Osteoblast (primary cell): ENCODE data around the gene UBE2L3. TPM values are rescaled to one million over a fixed set of nuclear protein-coding genes. Genes with fewer than 3 reads are reported as not detected.
A peak's percentile ranks its signal among the peaks of the same experiment; 100 is the strongest.

Source experiments
- DNase-seq: peaks from one replicate; pipeline ENCODE4 v3.0.0; 2011; ENCODE audit warnings: low spot score, mixed read lengths; ENCODE audit not compliant: insufficient read length; ENCODE audit errors: missing footprints
- H2AFZ ChIP-seq: 2 replicates; pipeline ENCODE4 v1.6.0; 2011; ENCODE audit warnings: mild to moderate bottlenecking, low read length
- H3K27ac ChIP-seq: 2 replicates; pipeline ENCODE4 v1.5.1; 2011; ENCODE audit warnings: mild to moderate bottlenecking, low read depth, low read length, moderate library complexity
- H3K27me3 ChIP-seq: 2 replicates; pipeline ENCODE4 v1.6.0; 2012; ENCODE audit warnings: mild to moderate bottlenecking, control low read depth, inconsistent platforms, low read length, moderate library complexity; ENCODE audit not compliant: insufficient read depth
- H3K36me3 ChIP-seq: 2 replicates; pipeline ENCODE4 v1.5.1; 2011; ENCODE audit warnings: mild to moderate bottlenecking, low read length, control low read depth, moderate library complexity; ENCODE audit not compliant: insufficient read depth
- H3K4me1 ChIP-seq: 2 replicates; pipeline ENCODE4 v1.5.1; 2011; ENCODE audit warnings: mild to moderate bottlenecking, low read length, control low read depth, moderate library complexity; ENCODE audit not compliant: insufficient read depth
- H3K4me2 ChIP-seq: 2 replicates; pipeline ENCODE4 v1.6.0; 2011; ENCODE audit warnings: mild to moderate bottlenecking, low read length; ENCODE audit not compliant: insufficient read depth
- H3K4me3 ChIP-seq: fragments of 200-600 bp; sonication (generic); 3 replicates; pipeline ENCODE4 v1.5.1; 2012; ENCODE audit warnings: mild to moderate bottlenecking, low read length, inconsistent platforms; ENCODE audit not compliant: insufficient read depth
- H3K79me2 ChIP-seq: 2 replicates; pipeline ENCODE4 v1.6.0; 2012; ENCODE audit warnings: mild to moderate bottlenecking, low read length, control low read depth, inconsistent platforms; ENCODE audit not compliant: insufficient read depth
- H3K9me3 ChIP-seq: 2 replicates; pipeline ENCODE4 v1.5.1; 2011; ENCODE audit warnings: low read depth, low read length, control low read depth
- H4K20me1 ChIP-seq: 2 replicates; pipeline ENCODE4 v1.6.0; 2012; ENCODE audit warnings: mild to moderate bottlenecking, low read length, control low read depth; ENCODE audit not compliant: insufficient read depth
- CTCF ChIP-seq: IDR thresholded peaks from 2 replicates; pipeline ENCODE4 v1.5.1; 2011; ENCODE audit warnings: mild to moderate bottlenecking, low read depth, low read length, moderate library complexity; ENCODE audit errors: extremely low read depth
- total RNA-seq: library from RNA; depleted of rRNA; stranded (reverse); fragments of >200 nt; gene quantifications from 2 replicates; pipeline ENCODE4 v1.2.3, GENCODE V29; 2012

Gene UBE2L3
- total RNA-seq, 1 donor = 40.2 TPM

- H3K4me3 ChIP-seq = no peak overlapping the region
- no peak overlapping the region for H3K4me2 ChIP-seq
- H3K27me3 ChIP-seq = no peaks in the 10 kb centered on the region
- H3K79me2 ChIP-seq = peaks cover 86% of the 10 kb centered on the region
- H3K4me1 ChIP-seq = peaks cover 5% of the 10 kb centered on the region
- H3K9me3 ChIP-seq = no peaks in the 10 kb centered on the region
- no peak overlapping the region for H2AFZ ChIP-seq
- no peak overlapping the region for H3K27ac ChIP-seq
- H3K36me3 ChIP-seq = peaks cover 23% of the 10 kb centered on the region
- DNase-seq = no peak
- H4K20me1 ChIP-seq = peaks cover 64% of the 10 kb centered on the region
- no peak for TF ChIP-seq CTCF
Observed at GRCh38 chr22:21621025-21621424, 53.5 kb downstream of the UBE2L3 start.

GRCh38 chr22:21622011-21622918, 54.8 kb downstream of the UBE2L3 start:
- Histone ChIP-seq H3K36me3 (peaks cover 26% of the 10 kb centered on the region), H3K4me3 (no peak overlapping the region), H2AFZ (no peak overlapping the region), H3K9me3 (no peaks in the 10 kb centered on the region), H3K4me2 (no peak overlapping the region), H4K20me1 (peaks cover 70% of the 10 kb centered on the region), H3K79me2 (peaks cover 84% of the 10 kb centered on the region), H3K27ac (no peak overlapping the region), H3K27me3 (no peaks in the 10 kb centered on the region), H3K4me1 (peaks cover 5% of the 10 kb centered on the region)
- peak; percentile 69 for DNase-seq
- TF ChIP-seq CTCF = no peak

GRCh38 chr22:21622919-21623647, 55.6 kb downstream of the UBE2L3 start:
- Histone ChIP-seq H3K27ac (no peak overlapping the region), H3K79me2 (peaks cover 79% of the 10 kb centered on the region), H3K4me3 (no peak overlapping the region), H3K36me3 (peaks cover 26% of the 10 kb centered on the region), H2AFZ (no peak overlapping the region), H4K20me1 (peaks cover 69% of the 10 kb centered on the region), H3K27me3 (no peaks in the 10 kb centered on the region), H3K9me3 (no peaks in the 10 kb centered on the region), H3K4me2 (no peak overlapping the region), H3K4me1 (peaks cover 5% of the 10 kb centered on the region)
- DNase-seq = no peak
- TF ChIP-seq CTCF = no peak

GRCh38 chr22:21623648-21623970, 56.1 kb downstream of the UBE2L3 start:
- no peak overlapping the region for H2AFZ ChIP-seq
- H3K4me3 ChIP-seq = no peak overlapping the region
- H3K79me2 ChIP-seq = peaks cover 80% of the 10 kb centered on the region
- H3K36me3 ChIP-seq = peaks cover 26% of the 10 kb centered on the region
- no peaks in the 10 kb centered on the region for H3K9me3 ChIP-seq
- DNase-seq = no peak
- H3K27ac ChIP-seq = peak overlapping the region; percentile 37
- no peak overlapping the region for H3K4me2 ChIP-seq
- H3K4me1 ChIP-seq = peaks cover 5% of the 10 kb centered on the region
- TF ChIP-seq CTCF = no peak
- peaks cover 71% of the 10 kb centered on the region for H4K20me1 ChIP-seq
- H3K27me3 ChIP-seq = no peaks in the 10 kb centered on the region
